ENCODE results near the gene TBL1XR1. TPM values are rescaled to one million over a fixed set of nuclear protein-coding genes. Genes with fewer than 3 reads are reported as not detected.

TBL1XR1 gene
- total RNA-seq, 1 experiment from 2014 or later = 186 TPM

- DNase-seq (ENCODE audit: low spot score) = no peak
- no peak overlapping the region for H3K4me3 ChIP-seq (ENCODE audit: low read depth, low read length, poor library complexity, severe bottlenecking)
- no peak for TF ChIP-seq EZH2 (IDR thresholded peaks at IDR 0.05; ENCODE audit: borderline replicate concordance, low read depth, low read length, poor library complexity, severe bottlenecking)
- TF ChIP-seq, protein P1, sequence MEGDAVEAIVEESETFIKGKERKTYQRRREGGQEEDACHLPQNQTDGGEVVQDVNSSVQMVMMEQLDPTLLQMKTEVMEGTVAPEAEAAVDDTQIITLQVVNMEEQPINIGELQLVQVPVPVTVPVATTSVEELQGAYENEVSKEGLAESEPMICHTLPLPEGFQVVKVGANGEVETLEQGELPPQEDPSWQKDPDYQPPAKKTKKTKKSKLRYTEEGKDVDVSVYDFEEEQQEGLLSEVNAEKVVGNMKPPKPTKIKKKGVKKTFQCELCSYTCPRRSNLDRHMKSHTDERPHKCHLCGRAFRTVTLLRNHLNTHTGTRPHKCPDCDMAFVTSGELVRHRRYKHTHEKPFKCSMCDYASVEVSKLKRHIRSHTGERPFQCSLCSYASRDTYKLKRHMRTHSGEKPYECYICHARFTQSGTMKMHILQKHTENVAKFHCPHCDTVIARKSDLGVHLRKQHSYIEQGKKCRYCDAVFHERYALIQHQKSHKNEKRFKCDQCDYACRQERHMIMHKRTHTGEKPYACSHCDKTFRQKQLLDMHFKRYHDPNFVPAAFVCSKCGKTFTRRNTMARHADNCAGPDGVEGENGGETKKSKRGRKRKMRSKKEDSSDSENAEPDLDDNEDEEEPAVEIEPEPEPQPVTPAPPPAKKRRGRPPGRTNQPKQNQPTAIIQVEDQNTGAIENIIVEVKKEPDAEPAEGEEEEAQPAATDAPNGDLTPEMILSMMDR (conservative IDR thresholded peaks at IDR 0.05; ENCODE audit: low read depth, low read length) = no peak
- no peak overlapping the region for H3K27ac ChIP-seq (ENCODE audit: low read depth, low read length, poor library complexity, severe bottlenecking)
- intact Hi-C loops (cut with micrococcal nuclease; ENCODE audit: unreplicated experiment) = no loop called here
- CTCF ChIA-PET = no interaction called here
- no peaks in the 10 kb centered on the region for H3K9me3 ChIP-seq (ENCODE audit: low read depth, low read length, poor library complexity, severe bottlenecking)
- BruUV-seq (replicated peaks) = no TSS peak
- no peaks in the 10 kb centered on the region for H3K27me3 ChIP-seq (replicated peaks; ENCODE audit: insufficient read depth, low read depth, low read length, poor library complexity)
- H3K36me3 ChIP-seq (ENCODE audit: insufficient read depth, low read length, poor library complexity, severe bottlenecking) = no peaks in the 10 kb centered on the region
- POLR2A ChIA-PET (ENCODE audit: low non-redundant PET) = no interaction called here
- no peaks in the 10 kb centered on the region for H3K4me1 ChIP-seq (ENCODE audit: insufficient read depth, low read length, poor library complexity, severe bottlenecking)
Observed at GRCh38 chr3:177229791-177230190, 32.5 kb upstream of the TBL1XR1 start.

GRCh38 chr3:177228601-177229190 is 31.4 kb upstream of the TBL1XR1 start:
- no peak for TF ChIP-seq EZH2 (IDR thresholded peaks at IDR 0.05; ENCODE audit: borderline replicate concordance, low read depth, low read length, poor library complexity, severe bottlenecking)
- TF ChIP-seq, protein P1 (conservative IDR thresholded peaks at IDR 0.05; ENCODE audit: low read depth, low read length) = no peak
- CTCF ChIA-PET = no interaction called here
- H3K27me3 ChIP-seq (replicated peaks; ENCODE audit: insufficient read depth, low read depth, low read length, poor library complexity) = no peaks in the 10 kb centered on the region
- intact Hi-C loops (cut with micrococcal nuclease; ENCODE audit: unreplicated experiment) = no loop called here
- H3K36me3 ChIP-seq (ENCODE audit: insufficient read depth, low read length, poor library complexity, severe bottlenecking) = no peaks in the 10 kb centered on the region
- BruUV-seq (replicated peaks) = no TSS peak
- no peaks in the 10 kb centered on the region for H3K4me1 ChIP-seq (ENCODE audit: insufficient read depth, low read length, poor library complexity, severe bottlenecking)
- DNase-seq (ENCODE audit: low spot score) = no peak
- no peak overlapping the region for H3K27ac ChIP-seq (ENCODE audit: low read depth, low read length, poor library complexity, severe bottlenecking)
- H3K9me3 ChIP-seq (ENCODE audit: low read depth, low read length, poor library complexity, severe bottlenecking) = no peaks in the 10 kb centered on the region
- POLR2A ChIA-PET (ENCODE audit: low non-redundant PET) = interaction anchor here (0.6 kb wide), 1 partner anchor 297 kb away, joined by 3 read pairs; no protein-coding TSS in a partner anchor
- no peak overlapping the region for H3K4me3 ChIP-seq (ENCODE audit: low read depth, low read length, poor library complexity, severe bottlenecking)

DNA sequence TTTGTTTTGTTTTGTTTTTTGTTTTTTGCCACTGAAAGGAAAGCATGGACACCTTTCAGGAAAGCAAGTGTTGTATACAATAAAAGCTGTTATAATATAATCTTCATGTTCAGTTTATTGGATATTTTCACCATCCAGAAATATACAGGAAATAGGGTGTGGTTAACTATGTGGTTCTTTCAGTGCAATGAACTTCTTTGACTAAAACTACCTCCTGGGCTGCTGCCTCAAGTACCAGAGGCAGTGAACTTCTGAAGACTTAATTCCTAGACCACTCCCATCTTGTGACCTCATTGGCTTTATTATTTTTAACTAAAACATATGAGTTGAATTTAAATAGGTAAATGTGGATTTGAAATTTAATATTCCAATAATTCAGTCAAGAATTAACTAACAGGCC is 27.1 kb upstream of the TBL1XR1 start:
- TF ChIP-seq, protein P1 (conservative IDR thresholded peaks at IDR 0.05; ENCODE audit: low read depth, low read length) = no peak
- no peak for TF ChIP-seq EZH2 (IDR thresholded peaks at IDR 0.05; ENCODE audit: borderline replicate concordance, low read depth, low read length, poor library complexity, severe bottlenecking)
- Histone ChIP-seq H3K4me1 (ENCODE audit: insufficient read depth, low read length, poor library complexity, severe bottlenecking) (no peaks in the 10 kb centered on the region), H3K9me3 (ENCODE audit: low read depth, low read length, poor library complexity, severe bottlenecking) (no peaks in the 10 kb centered on the region), H3K4me3 (ENCODE audit: low read depth, low read length, poor library complexity, severe bottlenecking) (no peak overlapping the region), H3K27ac (ENCODE audit: low read depth, low read length, poor library complexity, severe bottlenecking) (no peak overlapping the region), H3K36me3 (ENCODE audit: insufficient read depth, low read length, poor library complexity, severe bottlenecking) (no peaks in the 10 kb centered on the region), H3K27me3 (replicated peaks; ENCODE audit: insufficient read depth, low read depth, low read length, poor library complexity) (no peaks in the 10 kb centered on the region)
- intact Hi-C loops (cut with micrococcal nuclease; ENCODE audit: unreplicated experiment) = no loop called here
- ChIA-PET POLR2A (ENCODE audit: low non-redundant PET) (no interaction called here), CTCF (no interaction called here)
- DNase-seq (ENCODE audit: low spot score) = no peak
- BruUV-seq (replicated peaks) = no TSS peak
